ENCODE measurements around the gene ARHGAP25.

GRCh38 chr2:68736086-68736485, 1.5 kb downstream of the ARHGAP25 start:
- TF ChIP-seq GATA3 (IDR thresholded peaks at IDR 0.05; ENCODE audit: low read depth, low read length) (no peak), GATA2 (IDR thresholded peaks at IDR 0.05; ENCODE audit: low read depth, low read length) (no peak)

Data from SH-SY5Y (cell line).